ENCODE data around the gene LRIT2. TPM values are rescaled to one million over a fixed set of nuclear protein-coding genes. Genes with fewer than 3 reads are reported as not detected.
A peak's percentile ranks its signal among the peaks of the same experiment; 100 is the strongest.

The LRIT2 gene
- total RNA-seq, 1 experiment from 2014 or later = not detected

- H3K4me3 ChIP-seq (ENCODE audit: insufficient read depth, low read depth, low read length) = no peak overlapping the region
- H3K36me3 ChIP-seq (replicated peaks; ENCODE audit: control insufficient read depth, insufficient read depth, low read length) = no peaks in the 10 kb centered on the region
- peaks cover under 1% of the 10 kb centered on the region; the same call in 1 of the 2 replicates for H3K27me3 ChIP-seq (ENCODE audit: control insufficient read depth, insufficient read depth, low read length)
- no peak for DNase-seq
Measured at GRCh38 chr10:84232376-84232775, 7.0 kb upstream of the LRIT2 start.

- no peaks in the 10 kb centered on the region for H3K36me3 ChIP-seq (replicated peaks; ENCODE audit: control insufficient read depth, insufficient read depth, low read length)
- H3K27me3 ChIP-seq (ENCODE audit: control insufficient read depth, insufficient read depth, low read length) = no peaks in the 10 kb centered on the region; the same call in 1 of the 2 replicates
- no peak for DNase-seq
- no peak overlapping the region for H3K4me3 ChIP-seq (ENCODE audit: insufficient read depth, low read depth, low read length)
Measured at GRCh38 chr10:84230359-84230758, 5.0 kb upstream of the LRIT2 start.

- Histone ChIP-seq H3K4me3 (ENCODE audit: insufficient read depth, low read depth, low read length) (no peak overlapping the region), H3K27me3 (ENCODE audit: control insufficient read depth, insufficient read depth, low read length) (no peaks in the 10 kb centered on the region; the same call in 1 of the 2 replicates), H3K36me3 (replicated peaks; ENCODE audit: control insufficient read depth, insufficient read depth, low read length) (no peaks in the 10 kb centered on the region)
- DNase-seq = no peak
Measured at GRCh38 chr10:84227810-84228209, 2.5 kb upstream of the LRIT2 start.

GRCh38 chr10:84226616-84227015, 1.3 kb upstream of the LRIT2 start:
- no peaks in the 10 kb centered on the region for H3K36me3 ChIP-seq (replicated peaks; ENCODE audit: control insufficient read depth, insufficient read depth, low read length)
- H3K27me3 ChIP-seq (ENCODE audit: control insufficient read depth, insufficient read depth, low read length) = no peaks in the 10 kb centered on the region; the same call in 1 of the 2 replicates
- no peak for DNase-seq
- H3K4me3 ChIP-seq (ENCODE audit: insufficient read depth, low read depth, low read length) = no peak overlapping the region

- Histone ChIP-seq H3K27me3 (ENCODE audit: control insufficient read depth, insufficient read depth, low read length) (no peaks in the 10 kb centered on the region; the same call in 1 of the 2 replicates), H3K4me3 (ENCODE audit: insufficient read depth, low read depth, low read length) (no peak overlapping the region), H3K36me3 (replicated peaks; ENCODE audit: control insufficient read depth, insufficient read depth, low read length) (no peaks in the 10 kb centered on the region)
- peak; percentile 83 for DNase-seq
Measured at GRCh38 chr10:84224411-84225028, 824 bp downstream of the LRIT2 start.

- no peak overlapping the region for H3K4me3 ChIP-seq (ENCODE audit: insufficient read depth, low read depth, low read length)
- no peaks in the 10 kb centered on the region; the same call in 1 of the 2 replicates for H3K27me3 ChIP-seq (ENCODE audit: control insufficient read depth, insufficient read depth, low read length)
- no peaks in the 10 kb centered on the region for H3K36me3 ChIP-seq (replicated peaks; ENCODE audit: control insufficient read depth, insufficient read depth, low read length)
- DNase-seq = no peak
Measured at GRCh38 chr10:84221916-84222315, 3.4 kb downstream of the LRIT2 start.

- no peak overlapping the region for H3K4me3 ChIP-seq (ENCODE audit: insufficient read depth, low read depth, low read length)
- H3K27me3 ChIP-seq (ENCODE audit: control insufficient read depth, insufficient read depth, low read length) = no peaks in the 10 kb centered on the region
- DNase-seq = no peak
- no peaks in the 10 kb centered on the region for H3K36me3 ChIP-seq (replicated peaks; ENCODE audit: control insufficient read depth, insufficient read depth, low read length)
Measured at GRCh38 chr10:84217746-84218145, 7.6 kb downstream of the LRIT2 start.

- DNase-seq = no peak
- no peaks in the 10 kb centered on the region for H3K36me3 ChIP-seq (replicated peaks; ENCODE audit: control insufficient read depth, insufficient read depth, low read length)
Measured at GRCh38 chr10:84216834-84217233, 8.5 kb downstream of the LRIT2 start.

GRCh38 chr10:84214612-84215235, 10.6 kb downstream of the LRIT2 start:
- no peaks in the 10 kb centered on the region for H3K36me3 ChIP-seq (replicated peaks; ENCODE audit: control insufficient read depth, insufficient read depth, low read length)
- H3K27me3 ChIP-seq (ENCODE audit: control insufficient read depth, insufficient read depth, low read length) = no peaks in the 10 kb centered on the region
- no peak overlapping the region for H3K4me3 ChIP-seq (ENCODE audit: insufficient read depth, low read depth, low read length)
- DNase-seq = peak; percentile 86

More at GRCh38 chr10:84216834-84217233, 8.5 kb downstream of the LRIT2 start:
- Histone ChIP-seq H3K4me3 (ENCODE audit: insufficient read depth, low read depth, low read length) (no peak overlapping the region), H3K27me3 (ENCODE audit: control insufficient read depth, insufficient read depth, low read length) (no peaks in the 10 kb centered on the region)

GRCh38 chr10:84214046-84214572, 11.2 kb downstream of the LRIT2 start:
- peak; percentile 59 for DNase-seq
- H3K36me3 ChIP-seq (replicated peaks; ENCODE audit: control insufficient read depth, insufficient read depth, low read length) = no peaks in the 10 kb centered on the region
- H3K4me3 ChIP-seq (ENCODE audit: insufficient read depth, low read depth, low read length) = no peak overlapping the region
- H3K27me3 ChIP-seq (ENCODE audit: control insufficient read depth, insufficient read depth, low read length) = no peaks in the 10 kb centered on the region

GRCh38 chr10:84213076-84213475, 12.3 kb downstream of the LRIT2 start:
- Histone ChIP-seq H3K4me3 (ENCODE audit: insufficient read depth, low read depth, low read length) (no peak overlapping the region), H3K36me3 (replicated peaks; ENCODE audit: control insufficient read depth, insufficient read depth, low read length) (no peaks in the 10 kb centered on the region), H3K27me3 (ENCODE audit: control insufficient read depth, insufficient read depth, low read length) (no peaks in the 10 kb centered on the region)
- no peak for DNase-seq

- Histone ChIP-seq H3K27me3 (ENCODE audit: control insufficient read depth, insufficient read depth, low read length) (no peaks in the 10 kb centered on the region), H3K4me3 (ENCODE audit: insufficient read depth, low read depth, low read length) (no peak overlapping the region), H3K36me3 (replicated peaks; ENCODE audit: control insufficient read depth, insufficient read depth, low read length) (no peaks in the 10 kb centered on the region)
- DNase-seq = no peak
Measured at GRCh38 chr10:84212014-84212413, 13.3 kb downstream of the LRIT2 start.

- Histone ChIP-seq H3K4me3 (ENCODE audit: insufficient read depth, low read depth, low read length) (no peak overlapping the region), H3K36me3 (replicated peaks; ENCODE audit: control insufficient read depth, insufficient read depth, low read length) (no peaks in the 10 kb centered on the region), H3K27me3 (ENCODE audit: control insufficient read depth, insufficient read depth, low read length) (no peaks in the 10 kb centered on the region)
- DNase-seq = no peak
Measured at GRCh38 chr10:84211566-84211965, 13.8 kb downstream of the LRIT2 start.

GRCh38 chr10:84208023-84208422, 17.3 kb downstream of the LRIT2 start:
- no peak overlapping the region for H3K4me3 ChIP-seq (ENCODE audit: insufficient read depth, low read depth, low read length)
- no peak for DNase-seq
- no peaks in the 10 kb centered on the region for H3K36me3 ChIP-seq (replicated peaks; ENCODE audit: control insufficient read depth, insufficient read depth, low read length)
- no peaks in the 10 kb centered on the region for H3K27me3 ChIP-seq (ENCODE audit: control insufficient read depth, insufficient read depth, low read length)

GRCh38 chr10:84205853-84206525, 19.4 kb downstream of the LRIT2 start:
- no peak for DNase-seq
- H3K36me3 ChIP-seq (replicated peaks; ENCODE audit: control insufficient read depth, insufficient read depth, low read length) = no peaks in the 10 kb centered on the region
- H3K4me3 ChIP-seq (ENCODE audit: insufficient read depth, low read depth, low read length) = no peak overlapping the region
- no peaks in the 10 kb centered on the region for H3K27me3 ChIP-seq (ENCODE audit: control insufficient read depth, insufficient read depth, low read length)
